HG02981 (cell line): ENCODE measurements around the gene SLC9A9.
"Not testable (repeated sequence)": the region's sequence is repeated elsewhere in the genome, so short reads cannot be mapped to it uniquely, and the experiment has no call there.

Experiments
- ATAC-seq: cut with Tn5 transposase; IDR thresholded peaks from one replicate; pipeline ENCODE4 v1.9.1; 2021; ENCODE audit warnings: mild to moderate bottlenecking, moderate library complexity; ENCODE audit not compliant: unreplicated experiment

Gene SLC9A9

DNA sequence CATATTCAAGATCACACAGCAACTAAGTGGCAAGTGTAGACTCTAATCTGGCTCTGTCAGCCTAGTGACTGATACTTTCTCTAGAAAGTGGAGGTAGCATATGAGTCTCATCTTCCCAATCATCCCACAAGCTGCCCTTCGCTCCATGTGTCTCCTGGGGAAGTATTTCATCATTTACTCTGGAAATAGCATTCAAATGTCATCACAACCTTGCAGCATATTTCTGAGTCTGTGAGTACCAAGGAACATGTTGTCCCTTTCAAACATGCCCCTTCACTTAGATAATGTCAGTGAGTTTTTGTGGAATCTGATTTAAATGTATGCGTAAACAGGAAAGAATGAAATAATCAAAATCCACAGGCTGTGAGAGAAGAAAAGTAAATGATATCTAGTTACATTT lies 322.9 kb downstream of the SLC9A9 start:
- no peak for ATAC-seq

DNA sequence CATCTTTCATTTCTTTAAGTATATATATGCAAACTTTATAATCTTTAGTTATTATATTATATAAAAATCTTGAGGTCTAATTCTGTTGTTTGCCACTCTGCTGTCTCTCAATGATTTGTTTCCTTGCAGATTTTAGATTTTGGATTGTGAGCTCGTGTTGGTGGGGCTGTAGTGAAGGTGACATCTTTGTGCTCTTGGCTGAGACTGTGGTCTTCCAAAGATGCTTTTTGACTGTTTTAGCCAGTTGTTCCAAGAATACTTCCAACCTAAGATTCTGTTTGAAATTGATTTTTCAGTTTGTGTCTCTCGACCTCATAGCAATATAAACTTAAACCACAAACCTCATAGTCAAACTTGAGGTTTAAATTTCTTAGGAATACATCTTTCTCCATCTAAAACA lies 326.5 kb downstream of the SLC9A9 start:
- ATAC-seq, result no peak

DNA sequence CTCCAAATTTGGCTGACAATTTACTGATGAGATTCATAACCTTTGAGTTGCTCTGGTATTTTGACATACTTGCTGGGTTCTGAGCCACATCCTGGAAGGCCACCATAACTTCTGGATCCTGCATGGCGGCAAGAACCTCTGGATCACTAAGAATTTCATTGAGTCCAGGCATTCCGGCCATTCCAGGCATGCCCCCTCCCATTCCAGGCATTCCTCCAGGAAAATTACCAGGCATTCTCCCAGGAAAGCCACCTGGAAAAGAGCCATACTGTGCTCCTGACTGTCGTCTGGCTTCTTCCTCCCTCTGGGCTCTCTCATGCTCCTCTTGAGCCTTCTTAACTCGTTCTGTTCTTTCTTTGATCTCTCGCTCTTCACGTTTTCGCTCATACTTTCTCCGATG lies 331.1 kb downstream of the SLC9A9 start:
- not testable (repeated sequence) for ATAC-seq

DNA sequence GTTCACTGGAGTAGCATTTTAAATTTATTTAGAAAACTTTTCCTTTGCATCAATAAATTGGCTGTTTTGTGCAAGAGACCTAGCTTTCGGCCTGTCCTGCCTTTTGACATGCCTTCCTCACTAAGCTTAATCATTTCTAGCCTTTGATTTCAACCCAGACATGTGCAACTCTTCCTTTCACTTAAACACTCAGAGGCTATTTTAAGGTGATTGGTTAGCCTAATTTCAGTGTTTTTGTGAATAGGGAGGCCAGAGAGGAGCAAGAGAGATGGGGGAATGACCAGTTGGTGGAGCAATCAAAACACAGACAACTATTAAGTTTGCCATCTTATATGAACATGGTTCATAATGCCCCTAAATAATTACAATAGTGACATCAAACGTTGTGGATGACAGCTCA lies 333.4 kb downstream of the SLC9A9 start:
- no peak for ATAC-seq

DNA sequence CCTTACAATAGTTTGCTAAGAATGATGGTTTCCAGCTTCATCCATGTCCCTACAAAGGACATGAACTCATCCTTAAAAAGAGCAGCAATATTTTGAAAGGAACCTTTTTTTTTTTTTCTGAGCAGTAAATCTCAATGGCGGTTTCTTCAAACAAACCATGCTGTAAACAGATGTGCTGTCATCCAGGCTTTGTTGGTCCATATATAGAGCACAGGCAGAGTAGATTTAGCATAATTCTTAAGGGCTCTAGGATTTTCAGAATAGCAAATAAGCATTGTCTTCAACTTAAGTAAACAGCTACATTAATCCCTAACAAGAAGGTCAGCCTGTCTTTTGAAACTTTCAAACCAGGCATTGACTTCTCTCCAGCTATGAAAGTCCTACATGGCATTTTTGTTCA lies 334.2 kb downstream of the SLC9A9 start:
- ATAC-seq, result no peak

DNA sequence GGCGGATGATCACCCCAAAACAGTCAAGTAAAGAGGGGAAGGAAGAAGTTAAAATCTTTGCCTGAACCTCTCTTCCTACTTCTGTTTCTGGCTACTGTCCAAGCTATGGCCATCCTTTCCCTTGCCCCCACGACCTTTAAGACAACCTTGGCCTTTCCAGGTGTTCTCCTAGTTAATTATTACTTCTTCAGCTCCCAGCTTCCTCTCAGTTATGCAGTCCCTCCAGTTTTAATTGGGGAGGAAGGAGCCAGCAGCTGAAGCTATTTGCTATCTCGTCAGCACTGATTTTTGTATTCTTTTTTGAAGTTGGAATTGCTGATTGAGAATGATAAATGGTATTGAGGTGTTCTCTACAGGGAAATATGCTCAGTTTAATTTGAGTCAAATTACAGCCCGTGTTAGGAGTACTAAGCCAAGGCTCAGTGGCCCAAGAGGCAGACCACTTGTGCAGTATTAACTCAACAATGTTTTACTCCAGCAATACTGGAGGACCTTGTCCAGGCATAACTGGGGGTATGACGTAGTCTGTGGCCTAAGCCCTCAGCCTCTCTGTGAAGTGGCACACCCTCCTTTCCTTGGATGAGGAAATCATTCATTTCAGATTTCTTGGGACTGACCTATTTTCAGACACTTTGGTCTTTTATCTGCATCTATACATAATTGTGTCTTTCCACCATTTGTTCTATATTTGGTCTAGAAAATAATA lies 336.9 kb downstream of the SLC9A9 start:
- ATAC-seq, result no peak

DNA sequence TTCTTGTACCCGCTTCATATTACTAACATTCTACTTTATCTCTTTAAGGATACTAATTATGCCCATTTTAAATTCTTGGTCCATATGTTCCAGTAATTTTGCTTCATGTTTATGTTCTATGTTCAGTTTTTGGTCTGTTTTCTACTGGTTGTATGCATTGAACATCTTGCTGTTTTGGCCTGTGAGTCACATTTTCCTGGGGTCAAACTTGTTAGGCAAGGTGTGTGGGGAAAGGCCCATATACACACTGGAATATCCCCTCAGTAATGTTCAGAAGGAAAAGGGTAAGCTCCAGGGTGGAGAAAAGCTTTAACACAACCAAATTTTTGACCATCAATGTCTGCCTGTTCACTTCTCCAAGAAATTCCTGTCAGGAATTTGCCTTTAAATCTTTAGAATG lies 337.7 kb downstream of the SLC9A9 start:
- ATAC-seq, result no peak

DNA sequence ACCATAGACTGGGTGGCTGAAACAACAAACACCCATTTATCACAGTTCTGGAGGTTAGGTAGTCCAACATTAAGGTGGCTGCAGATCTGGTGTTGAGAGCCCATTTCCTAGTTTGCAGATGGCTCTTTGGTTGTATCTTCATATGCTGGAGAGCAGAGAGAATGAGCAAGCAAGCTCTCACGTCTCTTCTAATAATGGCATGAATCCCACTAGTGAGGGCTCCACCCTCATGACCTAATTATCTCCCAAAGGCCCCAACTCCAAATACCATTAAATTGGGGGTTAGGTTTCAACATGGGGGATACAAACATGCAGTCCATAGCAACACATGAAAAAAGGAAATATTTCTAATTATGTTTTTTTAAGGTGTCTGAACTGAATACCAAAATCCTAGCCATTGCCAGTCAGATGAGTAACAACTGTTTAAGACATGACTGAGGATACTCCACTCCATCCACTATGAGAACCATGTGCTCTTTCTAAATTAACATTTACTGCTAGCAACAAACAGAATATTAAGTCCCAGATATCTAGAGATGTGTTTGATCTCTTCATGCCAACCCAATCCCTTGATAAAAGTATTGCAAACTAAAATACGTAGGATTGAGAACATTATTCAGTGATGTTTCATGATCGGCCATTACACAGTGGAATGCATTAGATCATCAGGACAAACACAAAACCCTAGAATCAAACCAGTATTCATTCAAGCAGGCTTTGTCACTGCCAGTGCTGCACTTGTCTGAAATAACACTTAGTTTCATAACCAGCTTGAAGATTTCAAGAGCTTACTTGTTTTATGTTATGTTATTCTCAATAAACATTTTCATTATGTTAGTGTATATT lies 340.3 kb downstream of the SLC9A9 start:
- no peak for ATAC-seq

DNA sequence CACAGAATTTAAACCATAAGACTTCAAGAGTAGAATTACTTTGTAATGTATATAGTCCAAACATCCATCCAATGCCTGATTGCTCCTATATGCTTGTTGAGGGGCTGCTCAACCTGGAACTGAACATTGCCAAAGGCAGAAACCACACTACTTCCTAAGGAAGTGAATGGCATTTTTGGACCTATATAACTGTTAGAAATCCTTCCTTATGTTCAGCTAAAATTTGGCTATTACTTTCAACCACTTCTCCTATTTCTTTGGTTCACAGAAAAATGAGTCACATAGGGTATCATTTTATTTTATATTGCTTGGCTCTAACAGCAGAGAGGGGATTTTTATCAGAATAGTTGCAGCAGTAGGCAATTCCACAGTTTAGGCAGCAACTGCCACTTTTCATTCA lies 342.1 kb downstream of the SLC9A9 start:
- no peak for ATAC-seq

DNA sequence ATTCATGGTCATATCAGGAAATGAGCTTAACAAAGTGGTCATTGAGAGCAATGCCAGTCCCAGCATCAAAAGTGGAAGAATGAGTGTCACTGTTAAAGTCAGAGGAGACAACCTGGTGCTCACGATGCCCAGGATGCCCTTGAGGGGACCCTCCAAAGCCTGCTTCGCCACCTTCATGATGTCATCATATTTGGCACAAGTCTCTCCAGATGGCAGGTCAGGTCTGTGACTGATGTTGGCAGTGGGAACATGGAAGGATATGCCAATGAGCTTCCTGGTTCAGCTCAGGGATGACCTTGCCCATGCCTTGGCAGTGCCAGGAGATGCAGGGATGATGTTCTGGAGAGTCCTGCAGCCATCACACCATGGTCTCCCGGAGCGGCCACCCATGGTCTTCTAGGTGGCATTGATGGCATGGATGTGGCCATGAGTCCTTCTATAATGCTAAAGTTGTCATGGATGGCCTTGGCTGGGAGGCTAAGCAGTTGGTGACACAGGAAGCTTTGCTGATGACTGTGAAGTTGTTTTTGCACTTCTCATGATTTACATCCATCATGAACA lies 344.9 kb downstream of the SLC9A9 start:
- ATAC-seq, result no peak

DNA sequence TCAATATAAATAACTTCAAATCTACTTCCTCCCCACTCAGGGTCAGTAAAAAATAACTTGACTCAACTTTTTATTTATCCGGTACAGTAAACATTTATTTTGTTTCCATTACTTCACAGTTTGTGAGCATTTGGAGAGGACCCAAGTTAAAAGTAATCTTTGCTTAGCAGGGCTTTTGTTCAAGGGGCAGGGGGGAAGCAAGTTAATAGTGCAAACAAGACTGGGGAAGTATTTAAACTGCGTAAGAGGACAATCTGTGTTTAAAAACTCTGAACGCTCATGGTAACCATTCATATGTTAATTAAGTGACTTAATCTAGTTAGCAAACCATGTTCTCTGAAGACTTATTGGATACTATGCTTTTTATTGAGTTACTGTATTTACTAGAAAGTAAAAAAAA lies 346.2 kb downstream of the SLC9A9 start:
- no peak for ATAC-seq

DNA sequence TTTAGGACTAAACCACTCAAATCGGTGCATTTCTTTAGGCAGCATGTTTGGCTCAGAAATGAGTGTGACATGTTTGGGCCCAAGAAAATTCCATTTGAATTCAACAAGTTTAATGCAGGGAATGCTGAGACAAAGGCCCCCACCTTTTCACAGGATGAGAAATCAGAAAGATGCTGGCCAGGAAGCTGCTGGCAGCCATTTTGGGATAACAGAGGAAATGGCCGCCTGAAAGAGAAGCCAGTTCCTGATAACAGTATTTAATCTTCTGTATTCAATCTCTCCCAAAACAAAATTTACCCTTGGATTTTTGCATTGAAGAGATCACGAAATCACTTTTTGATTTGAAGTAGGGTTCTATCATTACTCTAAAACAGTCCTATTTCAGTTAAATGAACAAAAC lies 350.9 kb downstream of the SLC9A9 start:
- ATAC-seq, result no peak

DNA sequence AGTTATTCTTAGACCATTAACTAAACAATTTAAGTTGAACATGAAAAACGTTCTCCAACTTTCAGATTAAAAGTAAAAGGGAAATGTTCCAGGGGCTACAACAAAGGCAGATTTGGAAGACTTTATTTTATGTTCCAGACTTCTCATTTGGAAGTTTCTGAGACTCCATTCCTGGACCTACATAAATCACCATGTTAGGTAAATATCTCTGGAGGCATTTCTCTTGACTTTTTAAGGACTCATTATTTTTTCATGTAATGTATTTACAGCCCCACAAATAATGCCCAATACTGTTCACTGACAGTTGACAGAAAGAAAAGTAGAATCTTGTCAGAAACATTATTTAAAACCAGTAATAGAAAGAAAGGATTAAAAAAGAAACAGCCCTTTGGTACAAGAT lies 352.1 kb downstream of the SLC9A9 start:
- ATAC-seq, result no peak

DNA sequence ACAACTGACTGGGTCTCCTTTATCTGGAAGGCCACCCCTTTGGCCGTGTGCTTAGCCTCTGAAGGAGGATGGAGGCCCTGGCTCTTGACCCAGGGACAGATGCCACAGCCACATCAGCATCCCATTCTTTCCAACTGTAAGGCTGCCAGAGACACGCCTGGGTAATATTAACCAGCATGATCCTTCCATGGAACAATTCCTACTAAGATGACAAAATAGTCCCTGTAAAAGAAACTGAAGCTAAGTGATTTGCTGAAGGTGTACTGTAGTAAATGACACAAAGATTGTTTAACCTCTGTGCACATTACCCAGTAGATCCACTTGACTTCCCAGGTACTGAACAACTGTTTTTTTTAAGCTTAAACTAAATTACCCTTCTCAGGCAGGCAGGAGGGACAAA lies 352.7 kb downstream of the SLC9A9 start:
- no peak for ATAC-seq

DNA sequence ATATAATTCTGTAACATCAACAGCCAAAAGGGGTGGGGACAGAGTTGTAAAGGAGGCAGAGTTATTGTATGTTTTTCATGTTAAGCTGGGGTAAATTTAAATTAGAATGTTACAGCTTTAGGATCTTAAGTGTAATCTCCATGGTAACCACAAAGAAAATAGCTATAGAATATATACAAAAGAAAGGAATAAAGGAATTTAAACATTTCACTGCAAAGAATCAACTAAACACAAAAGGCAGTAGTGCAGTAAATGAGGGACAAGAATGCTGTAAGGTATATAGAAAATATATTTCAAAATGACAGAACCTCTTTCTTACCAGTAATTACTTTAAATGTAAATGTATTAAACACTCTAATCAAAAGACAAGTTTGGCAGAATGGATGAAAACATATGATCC lies 361.7 kb downstream of the SLC9A9 start:
- no peak for ATAC-seq

DNA sequence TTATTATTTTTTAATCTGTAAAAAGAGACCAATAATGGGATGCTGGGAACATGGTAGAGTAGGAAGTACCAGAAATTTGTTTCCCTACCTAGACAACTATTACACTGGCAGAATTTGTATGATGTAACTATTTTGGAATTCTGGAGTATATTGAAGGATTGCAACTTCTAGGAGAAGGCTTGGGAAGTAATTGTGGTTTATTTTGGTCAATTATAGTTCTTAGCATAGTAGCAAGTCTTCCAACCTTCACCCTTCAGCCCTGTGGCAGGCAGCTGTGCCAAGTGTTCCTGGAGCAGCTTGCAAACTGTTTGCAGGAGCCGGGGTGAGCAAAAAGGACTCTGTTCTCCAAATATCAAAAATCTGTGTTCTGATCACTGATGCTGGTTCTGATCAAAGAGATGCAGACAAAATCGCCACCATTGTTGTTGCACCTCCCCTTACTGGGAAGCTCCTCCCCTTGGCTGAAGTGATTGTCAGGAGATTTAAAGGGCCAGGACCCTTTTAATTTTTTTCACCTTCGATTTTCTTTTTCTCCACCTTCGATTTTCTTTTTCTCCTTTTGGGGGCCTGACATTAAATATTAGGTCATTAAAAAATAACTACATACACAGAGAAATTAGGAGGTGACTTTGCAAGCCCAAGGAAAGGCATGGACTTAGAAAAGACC lies 363.3 kb downstream of the SLC9A9 start:
- ATAC-seq, result no peak

DNA sequence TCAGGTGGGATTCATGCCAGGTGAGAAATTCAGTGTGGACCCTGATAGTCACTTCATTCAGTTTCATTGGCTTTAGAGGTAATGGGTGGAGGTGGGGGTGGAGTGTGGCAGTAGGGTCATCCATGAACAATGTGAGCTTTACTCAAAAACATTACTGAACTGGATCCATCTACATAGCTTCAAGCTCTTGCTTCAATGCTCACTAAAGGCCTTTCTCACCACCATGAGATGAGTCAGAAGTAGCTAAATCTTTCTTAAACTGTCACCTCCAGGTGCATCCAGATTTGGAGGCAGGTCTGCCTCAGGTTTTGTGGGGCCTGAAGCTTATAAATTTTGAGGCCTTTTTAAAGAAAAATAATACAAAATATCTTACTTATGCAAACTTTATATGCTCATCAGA lies 365.1 kb downstream of the SLC9A9 start:
- ATAC-seq, result no peak

DNA sequence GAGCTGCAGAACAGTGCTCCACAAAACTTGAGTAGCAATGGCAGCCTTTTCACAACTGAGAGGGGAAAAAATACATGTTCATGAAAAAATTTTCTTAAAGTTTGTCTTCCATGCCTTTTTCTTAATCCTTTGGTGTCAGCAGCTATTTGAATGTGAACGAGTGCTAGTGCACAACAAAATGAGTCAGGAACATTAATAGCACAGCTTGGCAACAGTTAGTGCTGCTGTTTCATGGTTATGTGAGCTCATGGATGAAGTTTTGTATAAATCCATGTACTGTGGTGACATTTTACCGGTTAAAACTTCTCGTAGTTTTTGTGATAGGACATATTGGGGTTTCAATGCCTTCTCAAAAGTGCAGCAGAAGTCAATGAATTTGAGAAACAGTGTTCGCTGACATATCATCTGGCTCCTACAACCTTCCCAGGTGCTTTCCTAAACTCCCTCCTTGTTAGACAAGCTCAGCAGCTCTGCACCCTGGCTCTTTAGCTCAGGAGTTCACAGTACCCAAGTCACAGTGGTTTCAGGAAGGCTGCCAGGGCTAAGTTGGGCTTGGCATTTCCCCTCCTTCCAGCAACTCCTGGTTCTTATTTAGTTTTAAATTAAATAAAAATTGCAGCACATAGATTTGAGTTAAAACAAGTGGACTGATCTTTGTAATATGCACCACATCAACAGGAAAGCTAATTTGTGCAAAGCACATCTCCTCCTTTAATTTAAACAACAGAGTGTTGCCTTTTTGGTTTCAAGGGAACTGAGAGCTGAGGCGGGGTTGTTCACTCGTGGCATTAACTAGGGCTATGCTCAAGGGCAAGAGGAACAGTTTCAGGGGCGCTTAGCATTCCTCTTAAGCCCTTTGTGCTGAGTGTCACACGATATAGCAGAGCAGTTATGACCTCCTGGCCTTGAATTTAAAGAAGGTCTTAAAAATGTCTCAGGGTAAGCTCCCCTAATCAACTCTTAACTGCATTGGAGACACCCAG lies 365.9 kb downstream of the SLC9A9 start:
- no peak for ATAC-seq

DNA sequence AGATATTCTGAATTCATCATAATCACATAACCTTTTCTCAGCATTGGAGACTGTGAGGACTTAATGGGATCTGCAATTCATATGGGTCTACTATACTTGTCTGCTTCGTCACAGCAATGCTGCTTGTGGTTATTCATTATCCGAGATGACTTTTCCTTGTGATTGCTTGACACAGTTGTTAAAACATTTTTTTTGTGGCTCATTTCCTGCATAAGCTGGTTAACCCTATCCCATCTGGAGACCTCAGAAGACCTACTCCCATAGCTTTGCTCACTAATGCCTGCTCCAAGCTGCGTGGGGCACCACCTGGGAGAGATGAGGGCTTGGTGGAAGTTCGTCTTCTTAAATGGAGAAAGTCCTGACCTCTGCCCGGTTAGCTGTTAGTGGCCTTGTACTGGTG lies 367.9 kb downstream of the SLC9A9 start:
- no peak for ATAC-seq

DNA sequence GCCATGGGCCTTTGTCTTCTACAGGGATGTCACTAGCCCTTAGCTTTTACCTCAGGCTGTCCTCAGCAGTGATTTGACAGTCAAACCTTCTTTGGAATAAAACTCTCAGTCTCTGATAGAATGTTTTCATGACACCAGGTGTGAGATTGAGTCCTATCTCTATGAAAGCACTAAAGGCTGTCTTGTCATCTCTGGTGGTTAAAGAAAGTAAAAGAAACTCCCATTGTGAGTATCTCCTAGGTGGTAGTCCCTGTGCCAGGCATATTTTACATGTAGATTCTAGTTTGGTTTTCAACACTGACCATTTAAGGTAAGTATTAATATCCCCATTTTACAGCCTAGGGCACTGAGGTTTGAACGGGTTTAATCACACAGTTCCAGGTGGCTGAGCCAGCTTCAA lies 368.5 kb downstream of the SLC9A9 start:
- ATAC-seq, result no peak
